Fibroblast of lung (primary cell): ENCODE results near the gene CHST12.

Source experiments
- EZH2 ChIP-seq: IDR thresholded peaks from 2 replicates; pipeline ENCODE4 v1.5.1; 2012; ENCODE audit warnings: low read length, control low read depth, mild to moderate bottlenecking; ENCODE audit errors: missing control alignments
- TF ChIP-seq, protein P1 (sequence below), 2 donors: IDR thresholded peaks in 1 of 2; conservative IDR thresholded peaks in 1 of 2; 1 replicate in 1 of 2; 2 replicates in 1 of 2; pipeline ENCODE4 v1.5.1; 2011 to 2012; ENCODE audit warnings: low read length in 2 of 2, control low read depth in 1 of 2, inconsistent platforms in 1 of 2, low read depth in 1 of 2, mild to moderate bottlenecking in 1 of 2

- TF ChIP-seq, protein P1, sequence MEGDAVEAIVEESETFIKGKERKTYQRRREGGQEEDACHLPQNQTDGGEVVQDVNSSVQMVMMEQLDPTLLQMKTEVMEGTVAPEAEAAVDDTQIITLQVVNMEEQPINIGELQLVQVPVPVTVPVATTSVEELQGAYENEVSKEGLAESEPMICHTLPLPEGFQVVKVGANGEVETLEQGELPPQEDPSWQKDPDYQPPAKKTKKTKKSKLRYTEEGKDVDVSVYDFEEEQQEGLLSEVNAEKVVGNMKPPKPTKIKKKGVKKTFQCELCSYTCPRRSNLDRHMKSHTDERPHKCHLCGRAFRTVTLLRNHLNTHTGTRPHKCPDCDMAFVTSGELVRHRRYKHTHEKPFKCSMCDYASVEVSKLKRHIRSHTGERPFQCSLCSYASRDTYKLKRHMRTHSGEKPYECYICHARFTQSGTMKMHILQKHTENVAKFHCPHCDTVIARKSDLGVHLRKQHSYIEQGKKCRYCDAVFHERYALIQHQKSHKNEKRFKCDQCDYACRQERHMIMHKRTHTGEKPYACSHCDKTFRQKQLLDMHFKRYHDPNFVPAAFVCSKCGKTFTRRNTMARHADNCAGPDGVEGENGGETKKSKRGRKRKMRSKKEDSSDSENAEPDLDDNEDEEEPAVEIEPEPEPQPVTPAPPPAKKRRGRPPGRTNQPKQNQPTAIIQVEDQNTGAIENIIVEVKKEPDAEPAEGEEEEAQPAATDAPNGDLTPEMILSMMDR (conservative IDR thresholded peaks at IDR 0.05 in 1 of 2, IDR thresholded peaks at IDR 0.05 in 1 of 2; ENCODE audit: low read depth in 1 of 2, low read length in 2 of 2): no peak
- TF ChIP-seq EZH2: no peak
These were observed 14.6 kb downstream of the CHST12 start for GRCh38 chr7:2417981-2418481.
